ENCODE results near the gene FBLN5. TPM values are rescaled to one million over a fixed set of nuclear protein-coding genes. Genes with fewer than 3 reads are reported as not detected.

Gene FBLN5
- total and polyA plus RNA-seq, 2 donors (not counting 3 experiments of a cell fraction or from before 2014, with no cell fraction given): 27.6 to 33.1 TPM

GRCh38 chr14:91904956-91905645 is 42.4 kb downstream of the FBLN5 start:
- POLR2A ChIA-PET: no interaction called here
- no peak overlapping the region for H2AFZ ChIP-seq (ENCODE audit: low read depth, low read length)
- H3K36me3 ChIP-seq (ENCODE audit: control insufficient read depth in 2 of 2, extremely low read depth in 1 of 2, insufficient read depth in 2 of 2, low read length in 2 of 2): no peaks in the 10 kb centered on the region
- intact Hi-C loops (cut with micrococcal nuclease): no loop called here
- H3K9me3 ChIP-seq (replicated peaks; ENCODE audit: control insufficient read depth, insufficient read depth, low read length): no peaks in the 10 kb centered on the region
- TF ChIP-seq FOS (IDR thresholded peaks at IDR 0.05; ENCODE audit: borderline replicate concordance, insufficient read depth, low read length) (no peak), CTCF (IDR thresholded peaks at IDR 0.05; ENCODE audit: extremely low read depth in 1 of 2, insufficient read depth in 1 of 2, low read depth in 1 of 2, low read length in 2 of 2) (no peak), GATA2 (IDR thresholded peaks at IDR 0.05; ENCODE audit: insufficient read depth, insufficient read length, low read depth, low read length) (no peak), MYC (IDR thresholded peaks at IDR 0.05; ENCODE audit: low read depth, low read length) (no peak), MAX (IDR thresholded peaks at IDR 0.05; ENCODE audit: insufficient read depth, insufficient read length) (no peak), JUN (IDR thresholded peaks at IDR 0.05; ENCODE audit: borderline replicate concordance, insufficient read depth, insufficient read length, low read depth) (no peak), EZH2 (IDR thresholded peaks at IDR 0.05; ENCODE audit: borderline replicate concordance, low read depth, low read length, severe bottlenecking) (no peak)
- CTCF ChIA-PET: interaction anchor here (1.6 kb wide), 1 partner anchor 9 kb away, joined by 4 read pairs; no protein-coding TSS in a partner anchor
- no TSS peak for BruUV-seq (replicated peaks)
- no peaks in the 10 kb centered on the region for H3K79me2 ChIP-seq (ENCODE audit: control insufficient read depth, insufficient read depth, low read length)
- no peak overlapping the region for H3K27ac ChIP-seq (ENCODE audit: insufficient read depth, low read depth, low read length)
- DNase-seq (ENCODE audit: low read depth, low spot score): no peak
- no peaks in the 10 kb centered on the region for H3K4me1 ChIP-seq (ENCODE audit: control insufficient read depth, extremely low read depth, insufficient read depth, low read length)
- FAIRE-seq: no peak
- no peak overlapping the region for H3K4me2 ChIP-seq (ENCODE audit: insufficient read depth, low read length)
- dilution Hi-C loops (cut with MboI; ENCODE audit: extremely low pct_ligation_motif_present, low sequenced_read_pairs): no loop called here
- no peaks in the 10 kb centered on the region for H4K20me1 ChIP-seq (replicated peaks; ENCODE audit: control insufficient read depth, extremely low read depth, insufficient read depth, low read length)
- no peak overlapping the region for H3K4me3 ChIP-seq (replicated peaks in 1 of 3; ENCODE audit: insufficient read depth in 1 of 3, low read depth in 1 of 3, low read length in 3 of 3)
- H3K9me1 ChIP-seq (replicated peaks; ENCODE audit: control insufficient read depth, extremely low read depth, insufficient read depth, low read length): no peaks in the 10 kb centered on the region
- no peak overlapping the region for H3K9ac ChIP-seq (replicated peaks; ENCODE audit: extremely low read depth, insufficient read depth, low read length)
- no peaks in the 10 kb centered on the region for H3K27me3 ChIP-seq (ENCODE audit: control insufficient read depth in 2 of 2, insufficient read depth in 2 of 2, low read length in 2 of 2)

All from endothelial cell of umbilical vein (primary cell).